T-helper 17 cell (primary cell): ENCODE measurements around the gene MYO1E. TPM values are rescaled to one million over a fixed set of nuclear protein-coding genes. Genes with fewer than 3 reads are reported as not detected.
A peak's percentile ranks its signal among the peaks of the same experiment; 100 is the strongest.
"Not testable (repeated sequence)": the region's sequence is repeated elsewhere in the genome, so short reads cannot be mapped to it uniquely, and the experiment has no call there.

Experiments
- ATAC-seq: fragments of 150-1000 bp; cut with Tn5 transposase; 2 replicates; pipeline ENCODE4 v1.10.0; 2021; ENCODE audit warnings: mild to moderate bottlenecking, moderate library complexity
- DNase-seq, 3 donors: peaks; one replicate each; pipeline versions ENCODE4 v3.0.0 to v3.0.0-alpha.2; 2020 to 2021
- H3K9me3 ChIP-seq: one replicate; pipeline ENCODE4 v1.7.0; 2013; ENCODE audit warnings: low read length, mild to moderate bottlenecking; ENCODE audit not compliant: control insufficient read depth, poor library complexity, severe bottlenecking
- H3K27ac Mint-ChIP-seq: one replicate; pipeline ENCODE4 v1.8.0; 2022; ENCODE audit warnings: mild to moderate bottlenecking, moderate library complexity, mixed read lengths
- H3K27me3 Mint-ChIP-seq: one replicate; pipeline ENCODE4 v1.8.0; 2022; ENCODE audit warnings: mixed read lengths
- H3K36me3 Mint-ChIP-seq: one replicate; pipeline ENCODE4 v1.8.0; 2022; ENCODE audit warnings: low read depth, mixed read lengths
- H3K4me1 Mint-ChIP-seq: one replicate; pipeline ENCODE4 v1.8.0; 2022; ENCODE audit warnings: mild to moderate bottlenecking, mixed read lengths
- H3K4me3 Mint-ChIP-seq: one replicate; pipeline ENCODE4 v1.8.0; 2022; ENCODE audit warnings: mild to moderate bottlenecking, moderate library complexity, mixed read lengths
- total RNA-seq, 4 donors: library from RNA in 2 of 4; stranded (reverse) in 2 of 4; gene quantifications; one replicate each; pipeline ENCODE4 v1.2.3 and lab custom pipeline; 2022 to 2026

The MYO1E gene
- total RNA-seq, 2 donors from 2014 or later, result 4.0 to 4.1 TPM

DNA sequence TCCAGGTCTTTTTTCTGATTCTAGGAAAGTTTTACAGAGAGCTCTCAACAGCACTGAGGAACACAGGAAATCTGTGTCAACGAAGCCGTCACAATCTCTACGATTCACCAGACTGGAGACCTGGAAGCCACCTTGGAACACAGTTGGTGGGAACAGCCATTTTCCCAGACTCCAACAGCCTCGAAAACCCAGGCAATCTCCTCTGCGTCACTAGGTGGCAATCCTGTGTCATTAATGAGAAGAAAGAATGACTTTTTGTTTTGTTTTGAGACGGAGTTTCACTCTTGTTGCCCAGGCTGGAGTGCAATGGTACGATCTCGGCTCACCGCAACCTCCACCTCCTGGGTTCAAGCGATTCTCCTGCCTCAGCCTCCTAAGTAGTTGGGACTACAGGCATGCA, 228.1 kb downstream of the MYO1E start:
- DNase-seq, H3K27me3 Mint-ChIP-seq, H3K4me3 Mint-ChIP-seq, H3K9me3 ChIP-seq, H3K36me3 Mint-ChIP-seq, H3K27ac Mint-ChIP-seq, H3K4me1 Mint-ChIP-seq, ATAC-seq: not testable (repeated sequence)

DNA sequence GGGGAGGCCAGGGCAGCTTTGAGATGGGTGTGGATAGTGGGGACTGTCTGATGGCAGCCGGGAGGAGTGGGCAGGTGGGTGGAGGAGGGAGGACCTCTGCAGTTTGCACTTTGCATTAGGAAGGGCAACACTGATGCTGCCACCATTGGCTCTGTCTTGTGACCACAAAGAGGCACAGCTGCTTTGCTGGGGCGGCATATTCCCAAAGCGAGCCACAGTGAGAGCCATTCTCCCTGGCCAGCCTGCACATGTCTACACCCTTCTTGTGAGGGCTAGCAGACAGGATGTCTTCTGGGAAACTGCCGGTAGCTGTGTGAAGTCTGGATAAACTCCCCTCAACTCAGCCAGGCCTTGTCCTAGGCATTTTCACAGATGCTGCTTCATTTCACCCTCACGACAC, 229.4 kb downstream of the MYO1E start:
- no peaks in the 10 kb centered on the region for H3K9me3 ChIP-seq
- DNase-seq (no peak), ATAC-seq (no peak)
- Mint-ChIP-seq H3K27me3 (no peaks in the 10 kb centered on the region), H3K27ac (no peak overlapping the region), H3K4me1 (peaks cover 5% of the 10 kb centered on the region), H3K36me3 (peaks cover 3% of the 10 kb centered on the region), H3K4me3 (no peak overlapping the region)

DNA sequence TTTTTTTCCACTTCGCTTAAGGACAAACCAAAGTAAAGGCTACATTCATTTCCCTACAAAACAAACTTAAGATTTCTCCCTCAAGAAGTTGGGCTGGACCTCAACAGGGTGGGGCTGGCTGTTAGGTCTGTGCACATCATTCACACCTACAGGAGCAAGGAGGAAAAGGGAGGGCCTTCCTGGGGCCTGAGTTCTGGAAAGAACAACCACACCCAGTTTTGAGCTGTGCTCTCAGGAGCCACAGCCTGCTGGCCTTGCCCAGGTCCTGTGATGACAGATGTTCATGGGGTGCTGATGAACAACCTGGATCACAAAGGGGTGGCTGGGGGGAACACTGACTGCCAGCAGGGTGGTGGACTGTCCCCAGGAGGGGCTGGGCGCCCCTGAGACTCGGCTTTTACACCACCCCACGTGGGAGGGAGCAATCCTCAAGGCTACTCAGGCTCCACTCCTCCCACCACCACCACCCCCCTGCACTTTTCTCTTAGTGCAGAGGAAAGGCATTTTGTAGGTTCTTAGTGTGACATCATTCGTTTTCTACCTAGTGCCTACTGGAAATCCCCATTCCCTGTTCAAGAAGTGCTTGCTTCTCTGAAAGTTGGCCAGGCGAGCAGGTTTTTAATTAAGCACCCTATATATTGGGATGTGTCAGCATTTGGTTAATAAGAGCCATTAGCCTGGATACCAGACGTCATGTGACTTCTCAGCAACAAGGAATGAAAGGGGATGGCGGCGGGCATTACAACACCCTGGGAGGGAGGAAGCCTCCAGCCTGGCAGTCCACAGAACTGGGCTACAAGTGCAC, 232.0 kb downstream of the MYO1E start:
- peaks cover 11% of the 10 kb centered on the region for H3K4me1 Mint-ChIP-seq
- H3K4me3 Mint-ChIP-seq, result no peak overlapping the region
- DNase-seq (no peak), ATAC-seq (no peak)
- no peak overlapping the region for H3K27ac Mint-ChIP-seq
- no peaks in the 10 kb centered on the region for H3K9me3 ChIP-seq
- H3K36me3 Mint-ChIP-seq, result peaks cover 3% of the 10 kb centered on the region
- no peaks in the 10 kb centered on the region for H3K27me3 Mint-ChIP-seq

DNA sequence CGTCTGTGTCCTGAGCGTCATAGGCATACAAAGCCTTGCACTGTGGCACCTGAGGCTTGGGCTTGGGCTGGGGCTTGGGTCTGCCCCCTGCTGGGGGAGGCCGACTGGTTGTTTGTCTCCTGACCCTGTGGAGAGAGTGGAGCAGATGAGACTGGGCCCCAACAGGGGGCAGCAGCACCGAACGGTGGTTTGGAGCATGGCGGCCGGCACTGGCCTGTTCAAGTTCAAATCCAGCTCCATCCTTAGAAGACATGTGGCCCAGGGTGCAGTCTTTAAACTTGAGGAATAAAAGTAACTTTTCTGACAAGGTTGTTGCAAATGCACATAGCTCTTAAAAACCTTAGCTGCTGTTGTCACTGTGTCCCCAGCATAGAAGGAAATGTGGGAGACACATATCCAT, 234.4 kb downstream of the MYO1E start:
- H3K27ac Mint-ChIP-seq, result no peak overlapping the region
- no peak overlapping the region for H3K4me3 Mint-ChIP-seq
- DNase-seq (peak; percentile 20 to 41 (median 31)), ATAC-seq (peak; percentile 93)
- peaks cover 11% of the 10 kb centered on the region for H3K4me1 Mint-ChIP-seq
- no peaks in the 10 kb centered on the region for H3K27me3 Mint-ChIP-seq
- peaks cover 3% of the 10 kb centered on the region for H3K36me3 Mint-ChIP-seq
- no peaks in the 10 kb centered on the region for H3K9me3 ChIP-seq

DNA sequence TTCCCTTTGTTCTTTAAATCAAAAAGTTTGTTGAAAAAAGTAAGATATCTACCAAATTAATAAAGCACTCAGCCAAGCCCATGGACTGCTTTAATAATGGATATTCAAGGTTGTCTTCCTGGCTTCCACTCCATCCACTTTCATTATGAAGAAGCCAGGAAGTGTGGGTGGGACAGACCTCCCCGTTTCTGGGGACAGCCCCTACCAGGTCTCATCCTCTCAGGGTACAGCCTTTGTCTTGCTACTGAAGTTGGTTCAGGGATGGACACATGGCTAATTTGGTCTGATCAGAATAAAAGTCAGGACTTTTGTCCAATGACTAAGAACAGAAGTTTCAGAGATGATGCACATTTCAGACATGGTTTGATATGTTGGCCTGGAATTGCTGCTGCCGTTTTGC, 235.1 kb downstream of the MYO1E start:
- Mint-ChIP-seq H3K27me3 (no peaks in the 10 kb centered on the region), H3K4me1 (peaks cover 11% of the 10 kb centered on the region), H3K36me3 (peaks cover 3% of the 10 kb centered on the region), H3K27ac (no peak overlapping the region), H3K4me3 (no peak overlapping the region)
- DNase-seq (no peak), ATAC-seq (no peak)
- H3K9me3 ChIP-seq, result no peaks in the 10 kb centered on the region

DNA sequence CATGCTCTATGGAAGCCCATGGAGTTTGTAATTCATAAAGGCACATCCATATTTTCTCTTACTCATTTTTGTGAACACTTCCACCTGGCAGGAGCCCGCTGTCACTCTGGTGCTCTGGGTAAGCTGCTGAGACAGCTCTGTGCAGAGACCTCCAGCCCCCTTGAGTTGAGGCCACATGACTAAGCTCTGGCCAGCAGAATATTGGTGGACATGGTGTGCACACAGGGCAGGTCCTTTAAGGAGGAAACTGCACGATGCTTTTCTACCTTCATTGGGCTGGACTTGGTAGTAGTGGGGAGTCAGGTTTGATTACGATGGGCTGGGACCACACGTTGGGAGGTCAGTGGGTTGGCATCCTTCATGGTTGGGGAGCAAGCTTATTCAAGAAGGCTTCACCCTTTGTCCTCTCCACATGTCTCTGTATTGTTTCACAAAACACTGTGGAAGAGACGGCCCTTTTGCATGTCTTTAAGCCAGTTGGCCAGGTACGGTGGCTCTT, 238.7 kb downstream of the MYO1E start:
- Mint-ChIP-seq H3K4me3 (no peak overlapping the region), H3K4me1 (peaks cover 6% of the 10 kb centered on the region), H3K36me3 (peaks cover 2% of the 10 kb centered on the region), H3K27me3 (no peaks in the 10 kb centered on the region), H3K27ac (no peak overlapping the region)
- no peaks in the 10 kb centered on the region for H3K9me3 ChIP-seq
- DNase-seq, result no peak
- ATAC-seq, result no peak

DNA sequence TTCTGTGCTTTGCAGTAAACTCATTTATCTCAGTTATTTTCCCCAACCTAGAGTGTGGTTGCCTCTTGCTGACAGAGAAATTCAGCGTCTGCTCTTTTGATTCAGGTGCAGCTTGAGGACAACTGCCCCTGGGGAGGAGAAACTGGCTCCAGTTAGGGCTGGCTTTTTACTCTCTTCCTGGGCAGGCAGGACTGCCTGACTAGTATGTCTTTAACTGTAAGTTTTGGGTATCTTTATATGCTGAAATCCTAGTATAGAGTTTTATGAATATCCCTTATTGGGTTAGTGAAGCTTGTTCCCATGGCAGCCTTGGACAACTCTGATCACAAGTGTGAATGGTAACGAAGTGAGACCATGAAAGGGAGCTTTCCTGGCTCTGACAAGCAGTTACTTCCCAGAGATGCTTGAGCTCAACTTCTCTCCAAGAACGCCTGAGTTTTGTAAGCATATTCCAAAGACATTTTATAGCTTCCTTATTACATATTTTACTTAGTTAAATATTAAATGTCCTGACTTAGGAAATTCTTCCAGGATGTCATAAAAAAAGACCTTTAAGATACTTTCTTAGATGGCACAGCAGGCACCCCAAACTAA, 240.6 kb downstream of the MYO1E start:
- H3K36me3 Mint-ChIP-seq, result peaks cover 6% of the 10 kb centered on the region
- H3K27me3 Mint-ChIP-seq, result no peaks in the 10 kb centered on the region
- DNase-seq (no peak), ATAC-seq (no peak)
- peaks cover 3% of the 10 kb centered on the region for H3K4me1 Mint-ChIP-seq
- no peaks in the 10 kb centered on the region for H3K9me3 ChIP-seq
- H3K4me3 Mint-ChIP-seq, result no peak overlapping the region
- no peak overlapping the region for H3K27ac Mint-ChIP-seq

DNA sequence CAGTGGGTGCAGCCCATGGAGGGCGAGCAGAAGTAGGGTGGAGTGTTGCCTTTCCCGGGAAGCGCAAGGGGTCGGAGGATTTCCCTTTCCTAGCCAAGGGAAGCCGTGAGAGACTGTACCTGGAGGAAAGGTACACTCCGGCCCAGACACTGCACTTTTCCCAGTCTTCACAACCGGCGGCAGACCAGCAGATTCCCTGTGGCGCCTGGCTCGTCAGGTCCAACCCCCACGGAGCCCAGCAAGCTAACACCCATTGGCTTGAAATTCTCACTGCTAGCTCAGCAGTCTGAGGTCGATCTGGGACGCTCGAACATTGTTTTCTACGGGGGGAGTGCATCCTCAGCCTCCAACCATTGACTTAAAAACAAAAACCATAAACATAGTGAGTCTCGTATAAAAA, 241.2 kb downstream of the MYO1E start:
- ATAC-seq (no peak), DNase-seq (no peak)
- no peak overlapping the region for H3K27ac Mint-ChIP-seq
- no peaks in the 10 kb centered on the region for H3K27me3 Mint-ChIP-seq
- H3K9me3 ChIP-seq, result no peaks in the 10 kb centered on the region
- no peak overlapping the region for H3K4me3 Mint-ChIP-seq
- peaks cover 6% of the 10 kb centered on the region for H3K36me3 Mint-ChIP-seq
- H3K4me1 Mint-ChIP-seq, result peaks cover 3% of the 10 kb centered on the region

DNA sequence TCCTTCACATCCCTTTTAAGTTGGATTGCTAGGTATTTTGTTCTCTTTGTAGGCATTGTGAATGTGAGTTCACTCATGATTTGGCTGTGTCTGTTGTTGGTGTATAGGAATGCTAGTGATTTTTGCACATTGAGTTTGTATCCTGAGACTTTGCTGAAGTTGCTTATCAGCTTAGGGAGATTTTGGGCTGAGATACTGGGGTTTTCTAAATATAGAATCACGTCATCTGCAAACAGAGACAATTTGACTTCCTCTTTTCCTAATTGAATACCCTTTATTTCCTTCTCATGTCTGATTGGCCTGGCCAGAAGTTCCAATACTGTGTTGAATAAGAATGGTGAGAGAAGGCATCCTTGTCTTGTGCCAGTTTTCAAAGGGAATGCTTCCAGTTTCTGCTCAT, 245.4 kb downstream of the MYO1E start:
- H3K27me3 Mint-ChIP-seq, H3K4me1 Mint-ChIP-seq, H3K36me3 Mint-ChIP-seq, H3K4me3 Mint-ChIP-seq, DNase-seq, H3K9me3 ChIP-seq, ATAC-seq, H3K27ac Mint-ChIP-seq: not testable (repeated sequence)

DNA sequence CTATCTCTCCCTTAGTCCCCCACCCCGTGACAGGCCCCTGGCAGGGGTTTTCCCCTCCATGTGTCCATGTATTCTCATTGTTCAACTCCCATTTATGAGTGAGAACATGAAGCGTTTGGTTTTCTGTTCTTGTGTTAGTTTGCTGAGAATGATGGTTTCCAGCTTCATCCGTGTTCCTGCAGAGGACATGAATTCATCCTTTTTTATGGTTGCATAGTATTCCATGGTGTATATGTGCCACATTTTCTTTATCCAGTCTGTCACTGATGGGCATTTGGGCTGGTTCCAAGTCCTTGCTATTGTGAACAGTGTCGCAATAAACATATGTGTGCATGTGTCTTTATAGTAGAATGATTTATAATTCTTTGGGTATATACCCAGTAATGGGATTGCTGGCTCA, 247.0 kb downstream of the MYO1E start:
- not testable (repeated sequence) for H3K36me3 Mint-ChIP-seq

DNA sequence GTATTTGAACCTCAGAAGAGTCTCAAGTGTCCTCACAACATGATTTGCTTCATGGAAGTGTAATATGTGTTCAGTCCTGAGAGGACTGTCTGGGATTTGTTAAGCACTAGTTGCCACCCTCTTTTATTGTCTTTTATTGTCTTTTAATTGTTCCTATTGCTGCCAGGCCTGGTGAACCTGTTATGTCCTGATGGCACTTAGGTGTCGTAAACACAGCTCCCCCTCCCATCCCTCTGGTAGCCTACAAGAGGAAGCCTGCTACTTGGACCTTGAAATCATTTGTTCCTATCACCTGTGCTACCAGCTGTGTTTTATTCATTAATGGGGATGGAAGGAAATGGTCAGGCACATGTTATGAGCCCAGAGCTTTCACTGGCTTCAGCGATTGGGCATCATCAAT, 248.4 kb downstream of the MYO1E start:
- Mint-ChIP-seq H3K36me3 (peaks cover 4% of the 10 kb centered on the region), H3K4me3 (no peak overlapping the region), H3K27me3 (no peaks in the 10 kb centered on the region), H3K27ac (no peak overlapping the region), H3K4me1 (peaks cover 8% of the 10 kb centered on the region)
- DNase-seq, result no peak
- H3K9me3 ChIP-seq, result no peaks in the 10 kb centered on the region
- ATAC-seq, result no peak

More for the DNA sequence above, 247.0 kb downstream of the MYO1E start:
- H3K4me1 Mint-ChIP-seq, H3K4me3 Mint-ChIP-seq, H3K9me3 ChIP-seq, ATAC-seq, H3K27ac Mint-ChIP-seq, DNase-seq, H3K27me3 Mint-ChIP-seq: not testable (repeated sequence)

DNA sequence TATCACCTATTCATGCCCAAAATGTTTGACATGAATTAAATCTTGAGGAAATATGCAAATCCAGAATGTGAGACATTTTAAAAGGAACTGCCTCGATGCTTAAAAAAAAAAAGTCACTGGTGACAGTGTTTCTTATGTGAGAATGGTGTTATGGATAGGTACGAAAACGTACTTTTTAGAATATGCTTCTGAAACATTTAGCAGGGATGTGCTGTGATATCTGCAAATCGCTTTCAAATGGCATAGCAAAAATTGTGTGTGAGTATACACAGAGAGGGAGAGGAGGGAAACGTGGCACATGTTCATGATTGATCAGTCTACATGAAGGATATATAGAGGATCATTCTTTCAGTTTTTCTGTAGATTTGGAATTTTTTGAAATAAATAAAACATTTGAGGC, 251.7 kb downstream of the MYO1E start:
- DNase-seq (no peak), ATAC-seq (no peak)
- no peaks in the 10 kb centered on the region for H3K36me3 Mint-ChIP-seq
- no peak overlapping the region for H3K4me3 Mint-ChIP-seq
- H3K9me3 ChIP-seq, result no peaks in the 10 kb centered on the region
- H3K27me3 Mint-ChIP-seq, result no peaks in the 10 kb centered on the region
- peaks cover 5% of the 10 kb centered on the region for H3K4me1 Mint-ChIP-seq
- H3K27ac Mint-ChIP-seq, result no peak overlapping the region

DNA sequence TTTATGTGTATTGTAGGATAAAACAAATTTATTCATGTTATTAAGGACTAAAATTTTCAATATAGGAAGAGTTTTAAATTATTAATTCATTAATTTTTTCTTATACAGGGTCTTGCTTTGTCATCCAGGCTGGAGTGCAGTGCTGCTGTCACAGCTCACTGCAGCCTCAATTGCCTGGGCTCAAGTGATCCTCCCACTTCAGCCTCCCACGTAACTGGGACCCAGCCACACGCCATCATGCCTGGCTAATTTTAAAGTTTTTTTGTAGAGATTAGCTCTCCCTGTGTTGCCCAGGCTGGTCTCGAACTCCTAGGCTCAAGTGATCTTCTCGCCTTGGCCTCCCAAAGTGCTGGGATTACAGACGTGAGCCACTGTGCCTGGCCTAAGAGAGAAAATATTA, 253.0 kb downstream of the MYO1E start:
- H3K9me3 ChIP-seq, result no peaks in the 10 kb centered on the region
- H3K4me3 Mint-ChIP-seq, result no peak overlapping the region
- DNase-seq, result no peak
- H3K36me3 Mint-ChIP-seq, result no peaks in the 10 kb centered on the region
- H3K4me1 Mint-ChIP-seq, result peaks cover 5% of the 10 kb centered on the region
- H3K27ac Mint-ChIP-seq, result no peak overlapping the region
- no peaks in the 10 kb centered on the region for H3K27me3 Mint-ChIP-seq
- ATAC-seq, result no peak

DNA sequence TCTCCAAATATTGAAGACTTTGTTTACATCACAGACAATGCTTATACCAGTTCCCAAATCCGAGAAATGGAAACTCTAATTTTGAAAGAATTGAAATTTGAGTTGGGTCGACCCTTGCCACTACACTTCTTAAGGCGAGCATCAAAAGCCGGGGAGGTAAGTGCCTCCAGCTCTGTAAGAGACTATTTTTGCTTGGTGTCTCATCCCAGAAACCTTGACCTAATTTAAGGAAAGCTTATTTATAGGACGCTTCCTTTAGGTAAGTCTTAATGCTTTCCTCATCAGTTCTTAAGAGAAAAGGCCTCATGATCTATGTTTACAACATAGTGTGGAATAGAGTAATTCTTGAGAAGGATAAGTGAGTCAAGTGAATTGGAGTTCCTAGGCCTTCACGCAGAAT, 255.9 kb downstream of the MYO1E start:
- no peak overlapping the region for H3K4me3 Mint-ChIP-seq
- no peak for ATAC-seq
- no peaks in the 10 kb centered on the region for H3K36me3 Mint-ChIP-seq
- H3K4me1 Mint-ChIP-seq, result peaks cover 5% of the 10 kb centered on the region
- no peak for DNase-seq
- no peaks in the 10 kb centered on the region for H3K9me3 ChIP-seq
- no peak overlapping the region for H3K27ac Mint-ChIP-seq
- H3K27me3 Mint-ChIP-seq, result no peaks in the 10 kb centered on the region
